GM19023 (cell line): ENCODE measurements around the gene RND3.

Experiments used
- ATAC-seq: cut with Tn5 transposase; IDR thresholded peaks from one replicate; pipeline ENCODE4 v1.9.1; 2021; ENCODE audit warnings: mild to moderate bottlenecking, moderate library complexity; ENCODE audit not compliant: unreplicated experiment

The RND3 gene

DNA sequence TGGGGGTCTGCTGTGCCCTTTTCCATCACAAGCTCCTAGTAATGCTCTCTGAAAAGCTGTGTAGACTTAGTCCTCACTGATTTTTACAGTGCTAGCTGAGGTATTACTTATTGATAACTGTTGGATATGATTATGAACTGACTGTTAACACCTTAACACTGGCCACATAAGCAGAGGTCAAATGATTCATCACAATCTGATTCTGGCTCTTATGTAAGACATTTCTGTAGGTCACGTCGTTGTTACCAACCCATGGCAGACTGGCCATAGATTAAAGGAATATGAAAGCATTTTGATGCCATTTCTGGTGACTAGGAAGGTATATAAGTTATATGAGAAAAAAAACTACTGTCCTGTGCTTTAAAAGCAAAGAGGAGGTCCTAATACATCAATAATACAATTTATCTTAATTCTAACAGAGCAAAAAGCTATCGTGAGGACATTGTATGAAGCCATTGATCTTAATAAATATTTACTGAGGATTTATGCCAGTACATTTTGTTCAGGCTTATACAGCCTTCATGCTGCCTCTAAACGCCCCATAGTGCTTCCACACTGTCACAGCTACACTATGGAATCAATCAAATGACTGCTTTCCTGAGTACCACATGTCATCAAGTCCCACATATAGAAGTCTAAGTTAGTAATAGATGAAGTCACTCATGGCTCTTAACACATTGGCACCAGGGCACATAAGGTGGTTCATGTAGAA is 6.9 kb upstream of the RND3 start:
- ATAC-seq: no peak

DNA sequence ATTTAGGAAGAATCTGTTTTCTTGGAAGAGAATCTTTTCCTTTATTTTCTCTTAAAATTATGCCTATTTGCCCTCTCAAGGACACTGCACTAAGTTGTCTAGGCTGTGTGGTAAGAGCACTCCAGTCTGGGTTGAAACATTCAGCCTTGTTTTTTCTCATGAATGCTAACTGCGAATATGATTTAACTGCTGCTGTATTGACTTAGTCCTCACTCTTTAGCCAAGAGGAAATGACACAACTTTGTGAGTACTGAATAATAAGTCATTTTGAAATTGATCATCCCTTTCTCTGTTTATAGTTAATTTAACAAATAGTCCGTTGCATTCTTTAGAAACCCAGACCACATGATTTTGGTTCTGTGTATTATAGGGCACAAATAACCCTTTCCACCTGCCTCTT is 4.5 kb upstream of the RND3 start:
- no peak for ATAC-seq

DNA sequence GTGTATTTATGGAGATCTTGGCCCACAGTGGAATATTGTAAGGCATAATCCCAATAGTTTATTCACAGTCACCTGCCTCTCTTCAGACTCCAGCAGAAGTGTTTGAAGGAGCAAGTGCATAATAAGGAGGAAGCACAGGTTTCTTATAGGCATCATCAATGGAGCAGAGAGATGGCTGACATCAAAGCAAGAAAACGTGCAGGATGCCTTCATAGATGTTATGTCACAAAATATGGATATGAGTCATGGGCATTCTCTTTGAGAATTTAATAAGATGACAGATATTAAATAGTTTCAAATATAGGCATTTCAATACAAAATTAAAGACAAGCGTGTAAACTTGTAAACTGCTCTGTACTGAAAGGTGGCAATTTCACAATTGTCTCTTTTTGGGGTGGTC is 4.0 kb upstream of the RND3 start:
- no peak for ATAC-seq

DNA sequence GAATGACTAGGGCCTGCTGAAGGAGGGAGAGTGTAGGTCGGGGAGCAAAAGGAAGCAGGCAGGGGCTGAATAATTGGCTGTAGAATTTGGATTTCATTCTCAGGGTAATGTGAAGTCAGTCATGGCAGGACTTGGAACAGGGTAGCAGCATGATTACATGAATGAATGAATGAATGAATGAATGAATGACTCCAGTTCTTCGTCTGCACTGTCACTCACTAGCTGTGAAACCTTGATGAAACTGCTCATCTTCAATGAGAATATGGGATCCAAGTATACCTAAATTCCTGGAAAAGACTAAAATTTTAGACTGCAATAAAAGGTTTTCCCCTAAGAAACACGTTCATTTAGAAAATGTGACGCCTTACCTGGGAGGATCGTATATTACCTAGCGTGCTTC is 3.0 kb upstream of the RND3 start:
- ATAC-seq: no peak

DNA sequence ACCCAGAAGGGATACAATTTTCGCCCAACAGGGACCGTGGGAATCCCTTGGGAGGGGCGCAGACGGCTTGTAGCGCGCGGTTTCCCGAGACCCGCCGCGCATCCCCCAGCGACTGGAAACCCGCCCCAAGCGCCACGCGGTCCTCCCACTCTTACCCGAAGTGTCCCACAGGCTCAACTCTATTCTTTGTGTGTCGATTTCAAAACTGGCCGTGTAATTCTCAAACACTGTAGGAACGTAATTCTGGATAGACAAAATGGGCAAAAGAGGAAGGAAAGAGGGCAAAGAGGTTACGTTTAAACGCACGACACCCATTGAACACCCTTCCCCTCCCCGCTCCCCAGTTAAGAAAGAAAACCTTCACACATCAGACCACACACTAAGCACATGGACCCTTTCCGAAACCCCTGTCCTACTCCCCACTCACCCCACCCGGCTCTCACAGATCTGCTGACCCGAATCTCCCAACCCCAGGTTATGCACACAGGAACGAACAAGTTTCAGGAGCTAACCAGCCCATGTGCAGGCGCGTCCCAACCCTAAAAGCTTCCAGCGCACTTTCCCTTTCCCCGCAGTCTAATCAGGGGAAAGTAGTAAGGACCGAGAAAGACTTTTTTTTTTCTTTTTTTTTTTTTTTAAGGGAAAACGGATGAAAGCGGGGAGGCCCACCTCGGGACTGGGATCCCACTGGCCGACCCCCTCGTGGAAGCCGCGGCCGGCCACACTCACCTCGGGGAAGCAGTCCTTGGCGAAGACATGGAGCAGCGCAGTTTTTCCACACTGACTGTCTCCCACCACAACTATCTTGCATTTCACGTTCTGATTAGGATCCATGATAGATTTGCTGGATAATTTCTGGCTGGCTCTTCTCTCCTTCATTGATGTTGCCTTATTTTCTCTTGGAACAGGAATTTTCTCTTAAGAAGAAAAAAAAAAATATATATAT is 655 bp downstream of the RND3 start:
- no peak for ATAC-seq

DNA sequence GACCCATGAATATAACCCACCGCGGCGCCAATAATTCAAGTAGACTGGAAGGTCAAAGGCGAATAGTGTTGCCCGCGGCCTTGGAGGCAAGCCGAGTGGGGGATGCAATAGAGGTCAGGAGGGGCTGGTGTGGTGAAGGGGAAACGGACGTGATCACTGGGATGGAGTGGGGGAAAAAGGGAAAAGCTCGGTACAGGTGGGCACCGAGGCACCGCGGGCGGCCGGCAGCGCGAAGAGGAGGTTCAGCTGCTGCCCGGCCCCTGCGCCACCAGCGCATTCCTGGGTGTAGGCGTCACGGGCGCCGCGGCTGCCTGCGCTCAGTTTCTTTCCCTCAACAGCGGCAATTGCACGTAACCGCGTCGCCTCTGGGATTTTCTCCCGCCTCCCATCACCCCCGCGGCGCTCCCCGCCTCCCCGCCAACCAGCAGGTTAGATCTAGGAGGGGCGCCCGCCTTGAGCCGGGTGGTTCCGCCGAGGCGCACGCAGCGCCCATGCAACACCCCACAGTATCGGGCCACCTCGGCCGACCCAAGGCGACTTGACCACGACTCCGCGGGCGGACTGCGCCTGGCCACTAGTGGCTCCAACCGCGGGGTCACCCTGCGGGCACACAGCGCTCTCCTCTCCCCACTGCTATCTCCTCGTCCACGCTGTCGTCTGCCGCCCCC is 1.5 kb downstream of the RND3 start:
- ATAC-seq: no peak

DNA sequence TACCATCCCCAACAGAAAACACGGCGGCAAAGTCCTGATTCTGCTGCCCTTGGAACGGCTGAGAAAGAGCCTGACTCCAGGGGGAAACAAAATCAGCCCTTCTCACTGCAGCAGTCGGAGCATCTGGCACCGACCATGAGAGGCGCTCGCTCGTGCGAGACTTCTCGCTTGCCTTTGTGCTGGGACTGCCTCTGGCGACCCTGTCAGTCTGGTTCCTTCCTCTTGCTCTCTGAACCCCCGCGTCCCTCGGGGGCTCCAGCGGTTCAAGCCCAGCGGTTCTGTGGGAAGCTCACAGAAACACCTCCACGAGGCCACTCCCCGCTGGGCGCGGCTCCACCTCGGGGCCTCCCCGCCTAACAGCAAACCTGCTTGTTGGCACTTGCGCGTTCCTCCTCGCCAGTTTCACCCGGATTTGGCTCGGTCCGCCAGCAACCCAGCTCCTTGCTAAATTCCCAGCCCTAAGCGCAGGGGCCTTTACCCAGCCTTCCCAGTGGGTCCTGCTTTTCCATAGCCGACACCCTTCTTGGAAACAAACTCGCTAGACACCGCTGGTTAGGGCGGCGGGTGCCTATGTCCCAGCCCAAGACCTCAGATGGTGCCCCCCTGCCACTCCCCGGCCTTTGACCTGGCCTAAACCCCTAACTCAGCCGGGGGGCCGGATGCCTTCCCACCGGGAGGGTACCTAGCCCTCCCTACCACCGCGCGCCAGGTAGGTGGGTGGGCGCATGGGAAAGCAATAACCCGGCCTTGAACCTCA is 2.2 kb downstream of the RND3 start:
- peak; percentile 45 for ATAC-seq

DNA sequence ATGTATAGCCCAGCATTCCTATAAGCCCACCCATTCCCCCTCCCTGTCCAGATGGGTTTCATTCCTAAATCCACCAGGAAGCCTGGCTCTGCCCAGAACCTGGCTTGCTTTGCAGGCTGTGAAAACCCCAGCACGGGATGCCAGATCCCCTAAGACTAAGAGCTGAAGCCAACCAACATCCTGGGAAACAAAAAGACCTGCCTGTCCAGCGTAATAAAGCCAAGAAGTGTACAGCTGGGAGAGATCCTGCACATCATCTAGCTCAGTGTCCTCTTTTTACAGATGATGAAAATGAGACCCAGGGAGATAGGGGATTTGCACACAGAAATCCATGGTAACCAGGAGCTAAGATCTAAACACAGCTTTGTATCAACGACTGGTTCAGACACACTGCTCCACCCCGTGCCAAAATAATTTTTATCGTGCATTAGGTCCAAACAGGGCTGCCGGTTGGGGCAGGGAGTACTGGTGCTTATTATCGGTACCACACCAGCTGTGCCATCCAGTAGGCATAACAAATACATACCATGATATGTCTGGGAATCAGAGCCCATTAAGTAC is 2.9 kb downstream of the RND3 start:
- no peak for ATAC-seq

DNA sequence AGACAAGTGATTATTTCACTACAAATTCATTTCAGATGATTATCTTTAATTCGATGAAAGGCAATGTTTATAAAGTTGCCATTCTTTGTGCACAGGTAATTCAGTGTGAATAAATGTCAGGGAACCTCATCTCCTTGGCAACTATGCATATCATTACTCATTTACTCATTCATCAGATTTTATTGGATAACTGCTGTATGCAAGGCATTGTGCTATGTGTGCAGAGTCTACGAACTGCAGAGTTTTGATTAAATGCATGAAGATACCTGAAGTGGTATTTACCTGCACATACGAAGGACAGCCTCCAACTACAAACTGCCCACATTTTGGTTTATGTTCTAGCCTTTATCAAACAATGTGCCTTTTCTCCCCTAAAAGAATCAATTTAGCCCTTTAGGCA is 3.5 kb downstream of the RND3 start:
- ATAC-seq: no peak

DNA sequence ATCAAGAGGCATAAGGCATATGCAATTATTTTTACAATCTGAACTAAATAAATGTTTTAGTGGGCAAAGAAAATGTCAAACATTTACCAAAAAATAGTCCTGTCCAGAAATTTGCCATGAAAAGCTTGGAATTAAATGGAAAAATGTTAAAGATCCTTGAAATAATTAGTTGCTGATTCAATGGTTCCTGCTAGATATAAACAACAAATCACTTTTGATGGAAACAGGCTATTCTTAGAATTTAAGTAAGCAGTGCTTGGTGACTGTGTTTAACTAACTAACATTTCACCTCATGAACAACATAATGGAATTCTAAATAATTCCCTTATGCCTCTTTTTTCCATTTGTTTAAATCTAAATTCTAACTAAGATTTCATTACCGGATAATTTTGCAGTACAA is 3.9 kb downstream of the RND3 start:
- no peak for ATAC-seq

DNA sequence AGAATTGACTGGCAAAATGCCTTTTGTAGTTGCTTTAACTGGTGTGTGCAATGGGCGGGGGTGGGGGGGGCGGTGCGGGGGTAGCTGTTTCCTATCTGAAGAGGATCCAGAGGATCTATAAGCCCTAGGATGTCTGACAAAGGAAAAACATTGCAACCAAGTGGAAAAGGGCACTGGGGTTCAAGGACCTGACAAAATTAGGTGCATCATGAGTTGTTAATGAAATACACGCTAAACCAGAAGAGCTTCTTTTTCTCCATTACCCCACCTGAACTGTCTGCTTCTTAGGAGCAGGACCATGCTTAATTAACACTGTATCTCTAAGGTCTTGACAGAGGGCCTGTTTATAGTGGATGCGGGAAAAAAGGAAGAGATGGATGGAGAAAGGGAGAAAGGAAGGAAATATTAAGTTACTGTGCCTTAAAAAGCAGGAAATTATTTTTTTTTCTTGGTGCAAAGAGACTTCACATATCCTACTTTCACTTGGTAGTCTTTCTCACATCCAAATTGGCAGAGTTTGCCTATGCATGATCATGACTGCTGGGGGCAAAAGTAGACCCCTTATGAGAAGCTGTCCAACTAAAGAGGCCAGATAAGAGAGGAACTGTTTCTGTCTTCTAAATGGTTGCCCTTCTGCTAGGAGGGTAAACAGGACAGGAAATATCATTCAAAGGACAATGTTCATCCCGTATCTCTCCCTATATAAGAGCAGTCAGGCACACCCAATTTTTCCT is 4.6 kb downstream of the RND3 start:
- no peak for ATAC-seq

DNA sequence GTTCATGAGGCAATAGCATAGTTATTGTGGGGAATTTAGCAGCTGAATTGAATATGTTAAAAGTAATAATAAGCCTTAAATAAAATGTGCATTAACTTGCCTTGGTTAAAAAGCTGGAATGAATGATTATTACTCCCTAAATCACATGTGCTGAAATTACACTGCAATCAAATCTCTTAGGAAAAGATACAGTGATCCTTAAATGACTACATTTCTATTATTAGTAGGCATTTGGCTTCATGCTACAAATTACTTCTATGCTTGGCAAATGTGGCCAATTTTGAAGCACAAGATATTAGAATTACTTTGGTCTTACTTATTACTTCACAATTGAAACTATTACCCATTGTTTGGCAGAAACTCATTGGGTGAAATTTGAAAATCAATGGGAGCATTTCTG is 5.4 kb downstream of the RND3 start:
- ATAC-seq: no peak

DNA sequence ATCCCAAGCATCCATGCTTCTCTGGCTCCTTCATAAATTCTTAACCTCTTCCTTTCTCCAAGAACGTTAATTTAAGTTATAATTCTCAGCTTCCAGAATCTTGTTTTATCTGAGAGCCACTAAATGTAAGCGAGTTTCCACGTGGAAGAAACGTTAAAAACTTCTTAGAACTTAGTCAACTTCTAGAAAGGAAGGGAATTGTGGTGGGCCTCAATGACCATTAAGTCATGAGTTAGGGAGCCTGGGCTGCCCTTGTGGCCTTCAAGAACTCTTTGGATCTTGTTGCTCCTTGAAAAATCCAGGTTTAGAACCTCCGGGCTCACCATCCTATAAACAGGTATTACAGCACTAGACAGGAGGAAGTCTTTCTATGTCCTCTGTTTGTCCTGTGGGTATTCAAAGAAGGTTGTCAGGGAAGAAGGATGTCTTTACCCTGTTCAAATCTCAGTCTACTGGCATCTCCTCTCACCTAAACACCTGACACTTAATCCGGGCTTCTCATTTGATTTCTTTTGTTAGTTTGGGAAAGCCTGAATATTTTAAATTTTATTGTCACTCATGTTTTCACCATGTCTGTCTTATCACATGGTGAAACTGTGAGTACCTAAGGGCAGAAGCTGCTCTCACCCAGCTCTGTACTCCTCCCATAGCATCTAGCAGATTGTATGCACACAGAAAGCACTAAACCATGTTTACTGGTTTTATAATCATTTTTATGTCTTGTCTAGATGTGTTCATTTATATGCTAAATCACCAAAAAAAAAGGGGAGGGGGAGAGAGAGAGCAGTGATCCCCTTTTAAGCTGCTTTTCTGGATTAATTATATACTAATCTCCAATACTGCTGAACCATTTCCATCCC is 6.3 kb downstream of the RND3 start:
- no peak for ATAC-seq

DNA sequence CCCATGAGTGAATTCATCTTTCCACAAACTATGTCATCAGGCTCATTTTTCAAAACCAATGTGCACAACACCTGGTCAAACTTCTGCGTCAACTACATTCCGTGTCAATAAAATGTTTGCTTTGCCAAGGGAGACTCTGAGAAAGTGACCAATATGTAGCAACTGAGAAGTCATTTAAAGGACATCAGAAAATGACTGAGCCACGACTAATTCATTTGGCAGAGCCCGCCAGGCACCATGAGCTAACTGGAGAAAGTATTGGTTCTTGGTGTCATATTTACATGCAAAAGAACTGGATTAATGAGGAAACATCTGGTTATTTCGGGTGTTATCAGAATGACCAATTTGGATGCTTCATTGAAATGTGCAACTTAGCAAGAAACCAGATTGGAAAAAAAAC is 7.2 kb downstream of the RND3 start:
- no peak for ATAC-seq

DNA sequence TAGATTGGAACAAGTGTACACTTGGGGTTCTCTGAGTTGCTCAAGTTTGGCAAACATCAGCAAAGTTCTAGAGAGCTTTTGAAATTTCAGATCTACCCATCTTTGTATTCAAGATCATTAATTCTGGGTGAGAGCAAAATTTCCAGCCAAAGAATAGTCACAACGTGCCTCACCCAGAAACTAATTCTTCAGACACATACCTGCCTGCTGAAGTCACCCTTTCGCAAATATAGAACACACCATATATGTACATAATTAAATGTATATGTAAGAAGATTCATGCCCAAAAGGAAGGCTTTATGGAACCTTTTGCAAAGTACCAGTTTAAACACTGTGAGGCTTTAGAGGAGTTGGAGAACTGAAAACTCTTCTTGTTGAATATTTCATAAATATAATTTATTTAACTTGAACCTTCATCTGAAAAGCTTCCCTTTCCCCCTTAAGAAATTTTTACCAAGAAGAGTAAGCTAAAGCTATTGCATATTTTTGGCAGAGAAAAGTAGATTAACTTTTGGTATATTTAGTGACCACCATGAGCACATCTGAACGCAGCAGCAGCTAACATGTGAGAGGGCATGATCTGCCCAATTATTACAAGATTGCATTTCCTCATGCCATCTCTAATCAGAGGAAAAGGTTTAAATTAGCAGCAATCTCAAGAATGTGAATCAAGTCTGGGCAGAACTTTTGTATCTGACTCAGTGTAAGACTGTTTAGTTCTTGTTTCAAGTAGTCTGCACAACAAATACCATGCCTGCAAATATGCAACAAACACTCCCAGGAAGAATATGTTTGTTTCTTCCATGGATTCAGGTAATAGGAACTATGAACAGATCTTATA is 8.2 kb downstream of the RND3 start:
- no peak for ATAC-seq

DNA sequence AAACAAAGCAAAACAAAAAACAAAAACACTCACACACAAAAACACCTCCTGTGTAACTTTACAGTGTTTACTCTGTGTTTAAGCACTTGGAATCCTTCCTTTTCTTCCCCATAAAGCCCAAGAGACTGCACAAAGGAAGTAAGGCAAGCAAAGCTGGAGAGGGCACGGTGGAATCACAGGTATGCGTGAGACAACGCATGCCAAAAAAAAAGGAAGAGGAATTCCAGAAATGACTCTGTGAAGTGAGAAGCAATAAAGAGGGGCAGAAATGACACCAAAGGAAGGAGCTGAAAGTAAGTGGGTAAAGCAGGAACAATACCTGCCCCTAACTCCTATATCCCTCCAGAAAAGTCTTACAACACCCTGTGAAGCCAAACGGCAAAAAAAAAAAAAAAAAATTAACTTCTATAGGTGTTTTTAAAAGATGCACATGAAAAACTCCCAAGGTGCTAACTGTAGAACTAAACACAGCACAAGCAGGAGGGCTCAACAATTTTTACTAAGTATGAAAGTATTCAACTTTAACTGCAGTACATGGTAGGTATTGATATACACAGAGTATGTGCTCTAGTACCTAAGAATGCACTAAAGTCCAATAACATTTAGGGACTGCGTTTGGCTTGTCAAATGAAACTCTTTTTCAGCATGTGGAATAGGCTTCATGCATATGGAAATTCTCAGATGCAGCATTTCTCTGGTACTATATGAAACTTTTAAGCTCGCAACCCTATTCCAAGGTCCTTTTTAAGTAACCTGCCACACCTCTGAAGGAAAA is 9.1 kb downstream of the RND3 start:
- no peak for ATAC-seq

DNA sequence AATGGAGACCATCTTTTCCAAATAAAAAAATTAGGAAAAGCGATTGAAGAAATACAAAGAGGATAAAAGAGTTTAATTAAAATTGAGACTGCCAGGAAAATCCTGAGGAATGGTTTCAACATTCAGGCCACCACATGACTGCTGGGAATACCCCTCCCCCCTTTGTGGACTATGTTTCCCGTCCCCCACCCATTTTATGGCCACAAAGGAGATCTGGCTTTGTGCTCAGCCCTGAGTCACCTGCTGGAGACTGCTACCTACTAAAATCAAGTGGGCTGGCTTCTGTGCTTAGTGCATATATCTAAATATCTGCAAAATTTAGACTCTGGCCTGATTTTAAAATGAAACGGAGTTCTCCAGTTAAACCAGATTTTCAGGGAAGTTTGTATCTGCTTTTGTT is 10.1 kb downstream of the RND3 start:
- no peak for ATAC-seq
